Endothelial cell of umbilical vein (primary cell): Measurements from ENCODE around the gene WNT6. TPM values are rescaled to one million over a fixed set of nuclear protein-coding genes. Genes with fewer than 3 reads are reported as not detected.

Experiments
- BruUV-seq: library from RNA; stranded (reverse); fragments of 400-500 nt; replicated peaks from 2 replicates; lab custom pipeline; 2021; lab: Mats Ljungman, UMichigan
- CTCF ChIA-PET: fragments of 300-600, 350-600 bp; sonication (Branson Sonifier 250); formaldehyde crosslinking; loops from one replicate; lab custom pipeline; 2021; ENCODE audit warnings: antibody characterized with exemption, inconsistent platforms; lab: Charles Lee
- POLR2A ChIA-PET: fragments of 300-600, 350-600 bp; sonication (Branson Sonifier 250); formaldehyde crosslinking; loops from one replicate; lab custom pipeline; 2021; ENCODE audit warnings: antibody characterized with exemption, inconsistent platforms; lab: Charles Lee
- DNase-seq: peaks from one replicate; pipeline ENCODE4 v3.0.0-alpha.2; 2011; ENCODE audit warnings: low read depth, low spot score
- FAIRE-seq: peaks from 2 replicates; lab custom pipeline; 2011; peaks lifted over from hg19 to GRCh38; lab: Jason Lieb, UNC
- H2AFZ ChIP-seq: 2 replicates; pipeline ENCODE4 v1.6.0; 2012; ENCODE audit warnings: low read depth, low read length, control low read depth, inconsistent platforms
- H3K27ac ChIP-seq: 2 replicates; pipeline ENCODE4 v1.5.1; 2011; ENCODE audit warnings: low read depth, mild to moderate bottlenecking, control low read depth, low read length, moderate library complexity; ENCODE audit not compliant: insufficient read depth
- H3K27me3 ChIP-seq, 2 experiments: 2 replicates each; pipeline versions ENCODE4 v1.6.0 to v1.6.1; 2011; ENCODE audit warnings: low read length in 2 of 2, mixed read lengths in 1 of 2; ENCODE audit not compliant: control insufficient read depth in 2 of 2, insufficient read depth in 2 of 2
- H3K36me3 ChIP-seq, 2 experiments: 2 replicates in 1 of 2; 3 replicates in 1 of 2; pipeline ENCODE4 v1.5.1; 2011; ENCODE audit warnings: low read length in 2 of 2, mild to moderate bottlenecking in 1 of 2, moderate library complexity in 1 of 2; ENCODE audit not compliant: control insufficient read depth in 2 of 2, insufficient read depth in 2 of 2; ENCODE audit errors: extremely low read depth in 1 of 2
- H3K4me1 ChIP-seq: 3 replicates; pipeline ENCODE4 v1.5.1; 2011; ENCODE audit warnings: mild to moderate bottlenecking, low read length; ENCODE audit not compliant: control insufficient read depth, insufficient read depth; ENCODE audit errors: extremely low read depth
- H3K4me2 ChIP-seq: 2 replicates; pipeline ENCODE4 v1.6.1; 2011; ENCODE audit warnings: low read length, control low read depth, mixed read lengths; ENCODE audit not compliant: insufficient read depth
- H3K4me3 ChIP-seq, 3 experiments: fragments of 200-600 bp in 1 of 3; sonication (generic), shearing (Covaris generic) in 1 of 3; replicated peaks in 1 of 3; 2 replicates each; pipeline ENCODE4 v1.5.1; 2011 to 2016; ENCODE audit warnings: control low read depth in 3 of 3, low read length in 3 of 3, mild to moderate bottlenecking in 2 of 3, inconsistent platforms in 1 of 3, low read depth in 1 of 3, moderate library complexity in 1 of 3; ENCODE audit not compliant: insufficient read depth in 1 of 3
- H3K79me2 ChIP-seq: 2 replicates; pipeline ENCODE4 v1.6.0; 2012; ENCODE audit warnings: low read length, inconsistent platforms; ENCODE audit not compliant: control insufficient read depth, insufficient read depth
- H3K9ac ChIP-seq: replicated peaks from 2 replicates; pipeline ENCODE3; 2011; ENCODE audit warnings: low read length, control low read depth; ENCODE audit not compliant: insufficient read depth; ENCODE audit errors: extremely low read depth
- H3K9me1 ChIP-seq: replicated peaks from 3 replicates; pipeline ENCODE4 v1.6.0; 2011; ENCODE audit warnings: mild to moderate bottlenecking, low read length; ENCODE audit not compliant: control insufficient read depth, insufficient read depth; ENCODE audit errors: extremely low read depth
- H3K9me3 ChIP-seq: replicated peaks from 2 replicates; pipeline ENCODE4 v1.5.1; 2012; ENCODE audit warnings: low read length, inconsistent platforms; ENCODE audit not compliant: control insufficient read depth, insufficient read depth
- H4K20me1 ChIP-seq: replicated peaks from 2 replicates; pipeline ENCODE3; 2011; ENCODE audit warnings: mild to moderate bottlenecking, low read length; ENCODE audit not compliant: control insufficient read depth, insufficient read depth; ENCODE audit errors: extremely low read depth
- CTCF ChIP-seq, 2 donors: IDR thresholded peaks; 1 replicate in 1 of 2; 2 replicates in 1 of 2; pipeline ENCODE4 v1.5.1; 2011; ENCODE audit warnings: low read length in 2 of 2, mild to moderate bottlenecking in 2 of 2, moderate library complexity in 2 of 2, control low read depth in 1 of 2, inconsistent platforms in 1 of 2, low read depth in 1 of 2; ENCODE audit not compliant: insufficient read depth in 1 of 2; ENCODE audit errors: extremely low read depth in 1 of 2
- EZH2 ChIP-seq: IDR thresholded peaks from 2 replicates; pipeline ENCODE4 v1.6.1; 2012; ENCODE audit warnings: borderline replicate concordance, low read depth, mild to moderate bottlenecking, moderate library complexity, low read length, inconsistent platforms; ENCODE audit not compliant: severe bottlenecking
- FOS ChIP-seq: IDR thresholded peaks from 2 replicates; pipeline ENCODE4 v1.6.1; 2011; ENCODE audit warnings: mild to moderate bottlenecking, low read length, moderate library complexity, borderline replicate concordance; ENCODE audit not compliant: insufficient read depth
- GATA2 ChIP-seq: IDR thresholded peaks from 2 replicates; pipeline ENCODE4 v1.7.0; 2011; ENCODE audit warnings: low read depth, mild to moderate bottlenecking, moderate library complexity, mixed read lengths, low read length; ENCODE audit not compliant: insufficient read length, insufficient read depth
- JUN ChIP-seq: IDR thresholded peaks from 2 replicates; pipeline ENCODE4 v1.6.1; 2011; ENCODE audit warnings: borderline replicate concordance, low read depth; ENCODE audit not compliant: insufficient read length, insufficient read depth
- MAX ChIP-seq: IDR thresholded peaks from 2 replicates; pipeline ENCODE4 v1.6.1; 2011; ENCODE audit not compliant: insufficient read depth, insufficient read length
- MYC ChIP-seq: IDR thresholded peaks from one replicate; pipeline ENCODE4 v1.6.1; 2011; ENCODE audit warnings: mild to moderate bottlenecking, low read depth, low read length
- POLR2A ChIP-seq: IDR thresholded peaks from 2 replicates; pipeline ENCODE4 v1.6.1; 2012; ENCODE audit warnings: low read depth, mild to moderate bottlenecking, control low read depth, low read length
- POLR2AphosphoS5 ChIP-seq: IDR thresholded peaks from 2 replicates; pipeline ENCODE4 v1.6.1; 2012; ENCODE audit warnings: low read depth, mild to moderate bottlenecking, control low read depth, low read length, moderate library complexity; ENCODE audit not compliant: insufficient read depth
- dilution Hi-C: fragments of 300-500 bp; cut with MboI; formaldehyde crosslinking; loops from one replicate; pipeline ENCODE4 v1.15.0; 2019; ENCODE audit warnings: low sequenced_read_pairs; ENCODE audit not compliant: extremely low pct_ligation_motif_present
- intact Hi-C: fragments of 100-400 bp; cut with micrococcal nuclease; formaldehyde crosslinking; loops from one replicate; pipeline ENCODE4 v1.10.0; 2022
- polyA plus RNA-seq, 4 experiments: library from polyadenylated mRNA; depleted of rRNA in 3 of 4; stranded (reverse) in 3 of 4; unstranded in 1 of 4; fragments of >200 nt; gene quantifications; 2 replicates each; pipeline versions ENCODE4 v1.2.1 to v1.2.3, GENCODE V29; 2011 to 2012; ENCODE audit warnings: missing spikeins in 1 of 4
- total RNA-seq: library from RNA; stranded (reverse); gene quantifications from 2 replicates; pipeline ENCODE4 v1.2.3, GENCODE V29; 2021

The WNT6 gene
- total and polyA plus RNA-seq, 2 donors (not counting 3 experiments of a cell fraction or from before 2014, with no cell fraction given): not detected

- H3K4me1 ChIP-seq: no peaks in the 10 kb centered on the region
- ChIA-PET POLR2A (no interaction called here), CTCF (interaction anchor here (1.4 to 7.8 kb wide), 3 partner anchors 7 to 95 kb away, joined by 4 to 103 read pairs (median 74); no protein-coding TSS in a partner anchor)
- intact Hi-C loops (no loop called here), dilution Hi-C loops (no loop called here)
- no TSS peak for BruUV-seq
- FAIRE-seq (no peak), DNase-seq (no peak)
- H3K4me2 ChIP-seq: no peak overlapping the region
- H3K79me2 ChIP-seq: no peaks in the 10 kb centered on the region
- no peaks in the 10 kb centered on the region for H3K36me3 ChIP-seq
- H3K27me3 ChIP-seq: peaks cover 60 to 74% of the 10 kb centered on the region in 2 experiments
- no peak overlapping the region for H3K4me3 ChIP-seq
- H2AFZ ChIP-seq: no peak overlapping the region
- H3K9me3 ChIP-seq: no peaks in the 10 kb centered on the region
- H3K9ac ChIP-seq: no peak overlapping the region
- no peak overlapping the region for H3K27ac ChIP-seq
- TF ChIP-seq MAX: no peak
- TF ChIP-seq POLR2AphosphoS5: no peak
- TF ChIP-seq JUN: no peak
- TF ChIP-seq FOS: no peak
- no peak for TF ChIP-seq EZH2
- TF ChIP-seq GATA2: no peak
- no peak for TF ChIP-seq MYC
- TF ChIP-seq POLR2A: no peak
- no peak for TF ChIP-seq CTCF (IDR thresholded peaks at IDR 0.05; ENCODE audit: extremely low read depth in 1 of 2, insufficient read depth in 1 of 2, low read depth in 1 of 2, low read length in 2 of 2)
- no peaks in the 10 kb centered on the region for H4K20me1 ChIP-seq
- no peaks in the 10 kb centered on the region for H3K9me1 ChIP-seq
Observed at GRCh38 chr2:218884519-218884918, 24.9 kb downstream of the WNT6 start.
